Measurements from ENCODE around the gene CC2D1A.

Gene CC2D1A

DNA sequence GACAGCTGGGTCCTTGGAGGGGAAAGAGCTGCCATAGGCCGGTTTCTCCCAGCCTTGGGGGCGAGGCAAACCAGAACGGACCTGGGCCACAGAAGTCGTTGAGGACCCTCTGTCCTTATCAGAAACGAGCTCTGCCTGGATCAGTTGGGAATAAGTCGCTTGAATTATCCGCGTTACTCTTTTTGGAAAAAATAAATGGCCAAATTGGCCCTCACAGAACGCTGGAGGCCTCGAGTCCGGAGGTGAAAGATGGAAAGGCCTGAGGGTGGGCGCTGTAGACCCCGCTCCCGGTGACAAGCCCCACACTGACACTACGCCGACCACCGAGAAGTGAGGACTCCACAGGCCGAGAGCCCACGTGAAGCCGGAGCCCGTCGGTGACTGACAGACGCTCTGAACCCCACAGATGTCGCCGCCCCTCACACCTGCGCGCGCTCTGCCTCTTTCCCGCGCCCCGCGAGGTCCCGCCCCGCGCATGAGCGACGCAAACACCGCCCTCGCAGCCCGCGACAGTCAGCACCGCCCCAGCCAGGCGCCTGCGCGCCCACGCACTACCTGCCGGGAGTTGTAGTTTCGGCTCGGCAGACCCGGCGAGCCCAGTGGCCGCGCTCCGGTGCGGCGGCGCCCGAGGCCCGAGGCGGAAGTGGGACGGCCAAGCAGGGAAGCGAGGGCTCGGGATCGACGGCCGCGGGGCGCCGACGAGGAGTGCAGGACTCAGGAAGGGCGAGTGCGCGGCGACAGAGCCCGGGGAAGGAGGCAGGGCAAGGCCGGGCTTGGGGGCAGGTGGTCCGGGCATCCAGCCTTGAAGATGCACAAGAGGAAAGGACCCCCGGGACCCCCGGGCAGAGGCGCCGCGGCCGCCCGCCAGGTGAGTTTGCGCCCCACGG, at the start of gene CC2D1A, which contains the start of gene BRME1:
Gene CC2D1A (plus strand): TSS at position 568 of the 887 bp plus-strand sequence. CDS start 241 bp downstream, at position 809.
Gene BRME1 (minus strand): TSS at position 484 of the 887 bp plus-strand sequence. CDS start 1,225 bp downstream, outside the sequence.
- peak; percentile 85 to 91 for DNase-seq

- no peak for DNase-seq
Observed at GRCh38 chr19:13856497-13856896, 49.5 kb upstream of the CC2D1A start.

DNA sequence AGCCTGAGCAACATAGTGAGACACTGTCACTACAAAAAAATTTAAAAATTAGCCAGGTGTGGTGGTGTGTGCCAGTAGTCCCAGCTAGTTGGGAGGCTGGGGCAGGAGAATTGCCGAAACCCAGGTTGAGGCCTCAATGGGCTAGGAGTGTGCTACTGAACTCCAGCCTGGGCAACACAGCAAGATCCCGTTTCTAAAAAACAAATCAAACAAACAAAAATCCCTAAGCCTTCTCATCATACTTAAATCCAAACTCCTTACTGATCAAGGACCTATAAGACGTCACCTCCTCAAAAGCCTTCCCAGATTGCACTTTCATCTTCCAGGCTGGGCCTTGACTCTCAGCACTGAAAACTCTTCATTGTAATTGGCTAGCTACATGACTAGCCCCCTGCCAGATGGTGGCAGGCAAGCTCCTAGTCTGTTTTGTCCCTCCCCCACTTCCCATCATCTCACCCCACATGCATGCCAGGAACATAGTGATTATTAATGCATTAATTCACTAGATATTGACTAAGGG, 46.6 kb upstream of the CC2D1A start:
- DNase-seq: no peak

- DNase-seq: no peak
Observed at GRCh38 chr19:13860679-13861391, 45.2 kb upstream of the CC2D1A start.

- no peak for DNase-seq
Observed at GRCh38 chr19:13861392-13861713, 44.6 kb upstream of the CC2D1A start.

- DNase-seq: peak; percentile 46 to 53
Observed at GRCh38 chr19:13861714-13862531, 44.1 kb upstream of the CC2D1A start.

GRCh38 chr19:13864046-13864666, 41.8 kb upstream of the CC2D1A start:
- peak in 1 of 2 experiments; percentile 48 for DNase-seq

- DNase-seq: no peak
Observed at GRCh38 chr19:13864667-13865570, 41.1 kb upstream of the CC2D1A start.

- DNase-seq: no peak
Observed at GRCh38 chr19:13865571-13866462, 40.2 kb upstream of the CC2D1A start.

DNA sequence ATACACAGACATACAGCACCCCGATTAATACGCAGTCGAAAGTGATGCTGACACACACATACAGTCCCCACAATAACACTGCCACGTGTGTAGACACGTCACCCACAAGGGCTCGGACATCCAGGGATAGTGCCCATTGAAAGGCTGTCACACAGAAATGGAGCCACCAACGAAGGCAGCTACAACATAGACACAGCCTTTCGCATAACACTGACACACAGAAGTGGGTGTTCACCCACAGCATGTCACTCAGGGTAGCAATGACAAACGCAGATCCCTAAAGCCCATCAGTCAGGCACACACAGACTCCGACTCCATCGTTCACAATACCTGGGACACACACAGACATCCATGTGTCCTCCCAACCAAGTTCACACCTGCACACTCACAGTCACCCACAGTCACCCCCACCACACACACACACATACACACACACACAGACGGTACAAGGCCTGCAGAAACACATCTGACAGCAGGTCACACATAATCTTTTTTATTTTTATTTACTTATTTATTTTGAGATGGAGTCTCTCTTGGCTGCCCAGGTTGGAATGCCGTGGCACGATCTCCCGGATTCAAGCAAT, 39.4 kb upstream of the CC2D1A start:
- no peak for DNase-seq

DNA sequence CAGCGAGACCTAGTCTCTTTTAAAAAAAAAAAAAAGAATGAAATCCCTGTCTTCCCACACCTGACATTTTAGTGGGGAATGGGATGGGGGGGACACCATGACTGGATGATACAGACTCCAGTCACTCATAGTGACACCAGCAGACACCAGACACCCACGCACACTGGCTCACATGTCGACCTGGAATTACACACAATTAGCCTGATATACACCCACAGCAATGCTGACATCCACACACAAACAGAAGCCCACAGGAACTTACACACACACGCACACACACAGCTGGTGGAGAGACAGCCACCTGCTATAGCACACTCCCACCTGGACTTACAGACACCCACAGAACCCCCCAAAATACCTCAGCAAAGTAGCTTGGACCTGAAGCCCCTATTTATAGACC, 37.3 kb upstream of the CC2D1A start:
- no peak for DNase-seq

GRCh38 chr19:13869281-13869680, 36.7 kb upstream of the CC2D1A start:
- DNase-seq: no peak

DNA sequence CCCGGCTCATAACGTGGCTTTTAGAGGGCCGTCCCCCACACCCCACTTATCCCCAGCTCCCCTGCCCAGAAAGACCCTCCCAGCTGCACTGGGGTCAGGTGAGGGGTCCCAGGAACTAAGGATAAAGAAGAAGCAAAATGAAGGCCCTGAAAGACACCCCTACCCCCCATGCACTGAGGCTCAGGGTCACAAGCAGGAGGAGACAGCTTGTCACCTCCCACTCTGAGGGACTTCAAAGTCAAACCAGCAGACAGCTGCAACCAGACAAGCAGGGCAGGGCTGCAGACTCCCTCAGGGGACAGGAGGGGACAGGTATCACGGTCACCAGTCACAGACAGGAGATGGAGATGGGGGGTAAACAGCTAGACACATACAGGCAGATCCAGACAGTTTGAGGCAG, 35.1 kb upstream of the CC2D1A start:
- no peak for DNase-seq

DNA sequence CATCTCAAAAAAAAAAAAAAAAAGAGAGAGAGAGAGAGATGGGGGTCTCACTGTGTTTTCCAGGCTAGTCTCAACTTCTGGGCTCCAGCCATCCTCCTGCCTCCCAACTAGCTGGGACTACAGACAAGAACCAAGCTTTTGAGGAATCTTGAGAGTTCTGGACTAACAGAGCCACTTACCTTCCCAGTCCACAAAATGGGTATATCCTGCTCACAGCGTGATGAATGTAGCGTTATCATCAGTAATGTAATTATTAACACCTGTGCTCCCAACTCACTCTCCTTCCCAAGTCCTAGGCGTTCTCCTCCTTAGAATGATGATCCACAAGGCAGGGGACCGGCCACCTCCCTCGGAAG, 33.7 kb upstream of the CC2D1A start:
- no peak for DNase-seq

DNA sequence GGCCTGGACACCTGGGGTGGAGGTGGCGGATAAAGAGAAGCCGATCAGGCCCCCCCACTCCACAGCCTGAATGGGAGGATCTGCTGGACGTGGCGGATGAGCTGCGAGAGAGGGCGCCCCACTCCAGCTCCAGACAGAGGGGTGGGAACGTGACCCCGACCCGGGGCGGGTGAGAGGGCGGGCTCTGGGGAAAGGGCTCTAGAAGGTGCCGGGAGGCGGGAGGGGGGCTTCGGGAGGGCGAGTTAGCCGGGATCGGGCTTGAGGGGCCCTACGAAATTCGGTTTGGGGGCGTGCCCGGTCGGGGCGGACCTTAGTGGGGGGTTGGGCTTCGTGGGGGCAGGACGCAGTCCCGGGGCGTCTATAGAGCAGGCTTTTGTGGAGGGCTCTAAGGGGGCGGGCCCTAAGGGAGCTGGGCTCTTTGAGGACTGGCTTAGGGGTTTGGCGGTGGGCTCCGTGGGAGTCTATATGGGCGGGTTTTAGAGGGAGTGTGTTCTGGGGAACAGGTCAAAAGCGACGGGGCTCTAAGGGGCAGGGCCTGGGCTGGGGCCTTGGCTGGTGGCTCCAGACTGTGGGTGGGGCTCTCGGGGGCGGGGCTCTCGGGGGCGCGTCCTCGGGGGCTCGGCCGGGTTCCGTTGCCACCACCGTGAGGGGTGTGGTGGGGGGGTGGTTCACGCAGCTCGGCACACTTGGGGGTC, 33.2 kb upstream of the CC2D1A start:
- no peak for DNase-seq

DNA sequence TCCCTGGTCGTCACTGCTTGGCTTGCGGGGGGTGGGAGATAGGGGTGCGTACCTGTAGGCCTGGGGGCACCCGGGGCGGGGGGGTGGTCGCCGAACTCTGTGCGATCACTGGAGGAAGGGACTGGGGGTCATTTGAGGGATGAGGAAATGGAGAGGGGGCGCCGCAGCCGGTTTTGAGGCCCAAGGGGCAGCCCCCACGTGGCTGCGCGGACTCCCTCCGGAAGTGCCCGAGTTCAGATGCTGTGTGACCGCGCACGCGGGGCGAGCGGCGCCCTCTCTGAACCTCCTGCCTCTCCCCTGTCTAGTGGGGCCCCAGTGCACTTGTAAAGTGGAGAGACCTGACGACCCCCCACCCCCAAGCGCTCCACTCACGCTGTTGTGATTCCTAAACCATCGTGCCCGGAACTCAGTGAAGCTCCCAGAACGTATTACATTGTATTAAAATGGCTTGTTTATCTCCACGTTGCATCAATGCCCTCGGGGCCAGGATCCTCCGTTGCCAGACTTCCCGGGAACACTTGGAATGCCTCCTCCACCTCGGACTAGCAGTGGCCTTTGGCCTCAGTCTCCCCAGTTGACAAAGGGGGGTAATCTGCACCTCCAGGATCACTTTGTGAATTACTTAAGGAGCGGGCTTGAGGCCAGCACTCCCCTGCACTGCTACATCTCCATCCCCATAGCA, 32.0 kb upstream of the CC2D1A start:
- DNase-seq: no peak

DNA sequence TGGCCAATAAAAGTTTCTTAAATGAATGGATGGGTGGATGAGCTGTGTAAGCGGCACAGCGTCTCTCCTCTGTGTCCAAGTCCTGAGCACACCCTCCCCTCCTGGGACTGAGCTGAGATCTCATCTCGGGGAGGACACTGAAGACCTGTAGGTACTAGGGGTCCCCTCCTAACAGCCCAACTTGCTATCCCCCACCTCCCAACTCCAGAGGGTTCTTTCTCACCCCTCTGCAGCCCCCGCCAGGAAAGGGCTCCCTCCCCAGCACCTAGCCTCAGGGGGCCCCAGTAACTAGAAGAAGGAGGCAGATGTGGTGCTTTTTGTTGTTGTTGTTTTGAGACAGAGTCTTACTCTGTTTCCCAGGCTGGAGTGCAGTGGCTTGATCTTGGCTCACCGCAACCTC, 30.2 kb upstream of the CC2D1A start:
- DNase-seq: no peak

GRCh38 chr19:13876834-13877233, 29.2 kb upstream of the CC2D1A start, which contains the start of gene NANOS3:
NANOS3 (plus strand) TSS chr19:13877134; CDS start chr19:13877249, 115 bp downstream.
- DNase-seq: no peak

DNA sequence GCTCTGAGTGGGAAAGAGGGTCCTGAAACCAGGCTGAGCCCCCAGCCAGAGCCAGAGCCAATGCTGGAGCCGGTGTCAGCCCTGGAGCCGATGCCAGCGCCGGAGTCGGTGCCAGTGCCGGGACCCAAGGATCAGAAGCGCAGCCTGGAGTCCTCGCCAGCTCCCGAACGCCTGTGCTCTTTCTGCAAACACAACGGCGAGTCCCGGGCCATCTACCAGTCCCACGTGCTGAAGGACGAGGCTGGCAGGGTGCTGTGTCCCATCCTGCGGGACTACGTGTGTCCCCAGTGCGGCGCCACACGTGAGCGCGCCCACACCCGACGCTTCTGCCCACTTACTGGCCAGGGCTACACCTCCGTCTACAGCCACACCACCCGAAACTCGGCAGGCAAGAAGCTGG, 28.7 kb upstream of the CC2D1A start:
- DNase-seq: no peak

All from SHP77 (cell line).